Psoas muscle (tissue), 8 donors: ENCODE results near the gene GOLGA6L2. TPM values are rescaled to one million over a fixed set of nuclear protein-coding genes. Genes with fewer than 3 reads are reported as not detected.

Experiments
- ATAC-seq, 4 donors: fragments of 200-7000 bp; cut with Tn5 transposase; one replicate each; pipeline ENCODE4 v1.9.1; 2020; ENCODE audit warnings: moderate library complexity in 3 of 4, mild to moderate bottlenecking in 2 of 4
- DNase-seq, 2 donors: peaks; one replicate each; pipeline ENCODE4 v3.0.0-alpha.2; 2020
- H3K27ac ChIP-seq: fragments of 200-600 bp; one replicate; pipeline ENCODE4 v1.8.0; 2022
- H3K27me3 ChIP-seq, 3 donors: fragments of 200-600 bp in 1 of 3; one replicate each; pipeline versions ENCODE4 v1.6.1 to v1.8.0; 2013 to 2022; ENCODE audit warnings: low read length in 2 of 3, mild to moderate bottlenecking in 2 of 3, moderate library complexity in 1 of 3; ENCODE audit not compliant: insufficient read depth in 3 of 3
- H3K36me3 ChIP-seq, 2 donors: fragments of 200-600 bp in 1 of 2; one replicate each; pipeline versions ENCODE4 v1.6.1 to v1.8.0; 2013 to 2022; ENCODE audit warnings: low read depth in 1 of 2, mild to moderate bottlenecking in 1 of 2, moderate library complexity in 1 of 2; ENCODE audit not compliant: insufficient read depth in 1 of 2
- H3K4me1 ChIP-seq: fragments of 200-600 bp; one replicate; pipeline ENCODE4 v1.8.0; 2022
- H3K4me3 ChIP-seq: fragments of 200-600 bp; one replicate; pipeline ENCODE4 v1.8.0; 2022; ENCODE audit warnings: mild to moderate bottlenecking
- H3K9me3 ChIP-seq: fragments of 200-600 bp; one replicate; pipeline ENCODE4 v1.8.0; 2022
- WGBS, 3 donors: extraction: QIAGEN DNeasy Blood & Tissue Kit; methylation state at CpG; one replicate each; pipeline versions ENCODE4 v1.1.6 to v1.1.7; 2013; 5-methylcytosine and 5-hydroxymethylcytosine counted together
- intact Hi-C, 2 donors: fragments of 100-400 bp; cut with DNase I; formaldehyde crosslinking; loops; one replicate each; pipeline versions ENCODE4 v1.11.0 to v1.14.2; 2022
- polyA plus RNA-seq, 3 donors: library from polyadenylated mRNA; stranded (reverse); fragments of 200-250 nt; gene quantifications; one replicate each; pipeline ENCODE4 v1.2.3, GENCODE V29; 2013
- total RNA-seq, 4 donors: library from RNA; stranded (reverse); fragmentation: NEBNext Ultra II Directional in 2 of 4; extraction: Animal tissue kit (Norgen Biotek cat#: 25700) in 2 of 4; gene quantifications; one replicate each; pipeline versions ENCODE4 v1.2.1 to v1.2.4, GENCODE V29; 2021 to 2023
- TF ChIP-seq, protein P1 (sequence below): fragments of 200-600 bp; IDR thresholded peaks from one replicate; pipeline ENCODE4 v1.8.0; 2022; ENCODE audit warnings: antibody characterized with exemption
- donor health status: healthy with polysubstance abuse.
- donor health status: DM: no; HTN: no; CAD: no; lungs with moderate emphysema.
- donor health status: Bipolar disorder and iron deficiency.
- donor health status: healthy.
- donor health status: DM: yes; HTN: yes; CAD: no.
- donor health status: DM: no; HTN: no; CAD: no.
- donor health status: DM: no; HTN: no; CAD: no.
- donor health status: DM: yes; HTN: yes; CAD: no.

The GOLGA6L2 gene
- total and polyA plus RNA-seq, 7 donors, result not detected

DNA sequence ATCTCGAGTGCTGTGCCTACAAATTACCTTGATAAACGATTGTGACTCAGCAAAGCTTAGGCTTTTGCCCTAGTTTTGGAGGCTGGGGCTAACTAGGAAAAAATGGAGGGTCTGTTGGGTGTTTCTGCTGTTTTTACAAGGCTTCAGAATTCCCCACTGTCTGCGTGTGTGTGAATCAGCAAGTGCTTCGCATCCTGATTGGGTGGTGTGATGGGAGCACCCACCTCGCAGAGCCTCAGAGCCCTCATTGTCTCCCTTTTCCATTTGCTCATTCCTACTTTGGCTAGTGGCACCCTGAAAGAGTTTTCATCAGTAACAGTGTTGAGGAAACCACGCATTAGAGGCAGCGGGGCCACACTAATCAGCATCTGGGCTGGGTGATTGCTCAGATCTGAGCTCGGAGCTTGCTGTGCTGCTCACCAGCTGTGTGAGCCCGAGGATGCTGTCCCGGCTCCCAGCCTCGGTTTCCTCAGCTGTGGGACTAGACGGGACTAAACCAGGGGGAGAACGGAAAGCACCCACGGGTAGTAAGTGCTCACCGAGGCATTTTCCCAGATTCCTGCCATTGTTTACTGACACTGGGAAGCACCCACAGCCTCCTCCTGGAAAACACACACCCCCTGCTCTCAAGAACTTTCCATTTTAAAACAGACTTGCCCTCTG lies 51.9 kb downstream of the GOLGA6L2 start:
- intact Hi-C loops, result no loop called here
- Histone ChIP-seq H3K4me1 (no peaks in the 10 kb centered on the region), H3K4me3 (no peak overlapping the region), H3K27me3 (no peaks in the 10 kb centered on the region), H3K27ac (no peak overlapping the region), H3K36me3 (no peaks in the 10 kb centered on the region), H3K9me3 (no peaks in the 10 kb centered on the region)
- ATAC-seq, result no peak
- TF ChIP-seq, protein P1, sequence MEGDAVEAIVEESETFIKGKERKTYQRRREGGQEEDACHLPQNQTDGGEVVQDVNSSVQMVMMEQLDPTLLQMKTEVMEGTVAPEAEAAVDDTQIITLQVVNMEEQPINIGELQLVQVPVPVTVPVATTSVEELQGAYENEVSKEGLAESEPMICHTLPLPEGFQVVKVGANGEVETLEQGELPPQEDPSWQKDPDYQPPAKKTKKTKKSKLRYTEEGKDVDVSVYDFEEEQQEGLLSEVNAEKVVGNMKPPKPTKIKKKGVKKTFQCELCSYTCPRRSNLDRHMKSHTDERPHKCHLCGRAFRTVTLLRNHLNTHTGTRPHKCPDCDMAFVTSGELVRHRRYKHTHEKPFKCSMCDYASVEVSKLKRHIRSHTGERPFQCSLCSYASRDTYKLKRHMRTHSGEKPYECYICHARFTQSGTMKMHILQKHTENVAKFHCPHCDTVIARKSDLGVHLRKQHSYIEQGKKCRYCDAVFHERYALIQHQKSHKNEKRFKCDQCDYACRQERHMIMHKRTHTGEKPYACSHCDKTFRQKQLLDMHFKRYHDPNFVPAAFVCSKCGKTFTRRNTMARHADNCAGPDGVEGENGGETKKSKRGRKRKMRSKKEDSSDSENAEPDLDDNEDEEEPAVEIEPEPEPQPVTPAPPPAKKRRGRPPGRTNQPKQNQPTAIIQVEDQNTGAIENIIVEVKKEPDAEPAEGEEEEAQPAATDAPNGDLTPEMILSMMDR, result no peak
- DNase-seq, result no peak
- 65 to 69% (median 68%) methylated on average over 15 of the region's 15 CpGs for WGBS, 3 donors

Other genes with a start within 250 kb of the GOLGA6L2 start
- gene GOLGA6L26, start 113.0 kb downstream of the GOLGA6L2 start, total RNA-seq, result not detected
- not detected for gene GOLGA6L26, start 113.0 kb downstream of the GOLGA6L2 start, polyA plus RNA-seq
- under 1 TPM in 3 of 4 donors, not detected in 1; 0.04 to 0.32 (median 0.07) TPM for gene GOLGA8S, start 92.5 kb downstream of the GOLGA6L2 start, total RNA-seq
- gene GOLGA8S, start 92.5 kb downstream of the GOLGA6L2 start, polyA plus RNA-seq, result under 1 TPM in 1 of 3 donors, not detected in 2; 0.01 TPM
- gene MKRN3, start 118.4 kb upstream of the GOLGA6L2 start, total RNA-seq, result 1 to 10 TPM in 2 of 4 donors, under 1 TPM in 2; 0.62 to 3.1 (median 1.4) TPM
- gene MKRN3, start 118.4 kb upstream of the GOLGA6L2 start, polyA plus RNA-seq, result 1 to 10 TPM in 2 of 3 donors, under 1 TPM in 1; 0.86 to 6.0 (median 1.3) TPM
- under 1 TPM; 0.04 to 0.19 (median 0.09) TPM for gene MAGEL2, start 200.6 kb upstream of the GOLGA6L2 start, total RNA-seq
- under 1 TPM in 2 of 3 donors, not detected in 1; 0.01 TPM for gene MAGEL2, start 200.6 kb upstream of the GOLGA6L2 start, polyA plus RNA-seq
- 10 to 100 TPM in 3 of 4 donors, 1 to 10 TPM in 1; 6.1 to 26.3 (median 11.1) TPM for gene NDN, start 240.1 kb upstream of the GOLGA6L2 start, total RNA-seq
- 10 to 100 TPM; 11.0 to 28.0 (median 15.2) TPM for gene NDN, start 240.1 kb upstream of the GOLGA6L2 start, polyA plus RNA-seq